ENCODE results near the gene TRIM72.
"Not testable (repeated sequence)": the region's sequence is repeated elsewhere in the genome, so short reads cannot be mapped to it uniquely, and the experiment has no call there.

DNA sequence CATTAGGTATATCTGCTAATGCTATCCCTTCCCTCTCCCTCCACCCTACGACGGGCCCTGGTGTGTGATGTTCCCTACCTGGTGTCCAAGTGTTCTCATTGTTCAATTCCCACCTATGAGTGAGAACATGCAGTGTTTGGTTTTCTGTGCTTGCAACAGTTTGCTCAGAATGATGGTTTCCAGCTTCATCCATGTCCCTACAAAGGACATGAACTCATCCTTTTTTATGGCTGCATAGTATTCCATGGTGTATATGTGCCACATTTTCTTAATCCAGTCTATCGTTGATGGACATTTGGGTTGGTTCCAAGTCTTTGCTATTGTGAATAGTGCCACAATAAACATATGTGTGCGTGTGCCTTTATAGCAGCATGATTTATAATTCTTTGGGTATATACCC lies 64.9 kb downstream of the TRIM72 start:
- TF ChIP-seq MAZ (CRISPR knock-in tag; conservative IDR thresholded peaks at IDR 0.05 in 1 of 2, IDR thresholded peaks at IDR 0.05 in 1 of 2); RFX5 (IDR thresholded peaks at IDR 0.05; ENCODE audit: low read depth, low read length); TARDBP (IDR thresholded peaks at IDR 0.05); CBX2 (IDR thresholded peaks at IDR 0.05; ENCODE audit: insufficient read depth, low read length, poor library complexity, severe bottlenecking); POLR2A (conservative IDR thresholded peaks at IDR 0.05): not testable (repeated sequence)
- TF ChIP-seq, protein P1, sequence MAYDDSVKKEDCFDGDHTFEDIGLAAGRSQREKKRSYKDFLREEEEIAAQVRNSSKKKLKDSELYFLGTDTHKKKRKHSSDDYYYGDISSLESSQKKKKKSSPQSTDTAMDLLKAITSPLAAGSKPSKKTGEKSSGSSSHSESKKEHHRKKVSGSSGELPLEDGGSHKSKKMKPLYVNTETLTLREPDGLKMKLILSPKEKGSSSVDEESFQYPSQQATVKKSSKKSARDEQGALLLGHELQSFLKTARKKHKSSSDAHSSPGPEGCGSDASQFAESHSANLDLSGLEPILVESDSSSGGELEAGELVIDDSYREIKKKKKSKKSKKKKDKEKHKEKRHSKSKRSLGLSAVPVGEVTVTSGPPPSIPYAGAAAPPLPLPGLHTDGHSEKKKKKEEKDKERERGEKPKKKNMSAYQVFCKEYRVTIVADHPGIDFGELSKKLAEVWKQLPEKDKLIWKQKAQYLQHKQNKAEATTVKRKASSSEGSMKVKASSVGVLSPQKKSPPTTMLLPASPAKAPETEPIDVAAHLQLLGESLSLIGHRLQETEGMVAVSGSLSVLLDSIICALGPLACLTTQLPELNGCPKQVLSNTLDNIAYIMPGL (CRISPR knock-in tag; IDR thresholded peaks at IDR 0.05): not testable (repeated sequence)
- TF ChIP-seq, protein P2, sequence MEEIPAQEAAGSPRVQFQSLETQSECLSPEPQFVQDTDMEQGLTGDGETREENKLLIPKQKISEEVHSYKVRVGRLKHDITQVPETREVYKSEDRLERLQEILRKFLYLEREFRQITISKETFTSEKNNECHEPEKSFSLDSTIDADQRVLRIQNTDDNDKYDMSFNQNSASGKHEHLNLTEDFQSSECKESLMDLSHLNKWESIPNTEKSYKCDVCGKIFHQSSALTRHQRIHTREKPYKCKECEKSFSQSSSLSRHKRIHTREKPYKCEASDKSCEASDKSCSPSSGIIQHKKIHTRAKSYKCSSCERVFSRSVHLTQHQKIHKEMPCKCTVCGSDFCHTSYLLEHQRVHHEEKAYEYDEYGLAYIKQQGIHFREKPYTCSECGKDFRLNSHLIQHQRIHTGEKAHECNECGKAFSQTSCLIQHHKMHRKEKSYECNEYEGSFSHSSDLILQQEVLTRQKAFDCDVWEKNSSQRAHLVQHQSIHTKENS (CRISPR knock-in tag; IDR thresholded peaks at IDR 0.05): not testable (repeated sequence)
- TF ChIP-seq, protein P3, sequence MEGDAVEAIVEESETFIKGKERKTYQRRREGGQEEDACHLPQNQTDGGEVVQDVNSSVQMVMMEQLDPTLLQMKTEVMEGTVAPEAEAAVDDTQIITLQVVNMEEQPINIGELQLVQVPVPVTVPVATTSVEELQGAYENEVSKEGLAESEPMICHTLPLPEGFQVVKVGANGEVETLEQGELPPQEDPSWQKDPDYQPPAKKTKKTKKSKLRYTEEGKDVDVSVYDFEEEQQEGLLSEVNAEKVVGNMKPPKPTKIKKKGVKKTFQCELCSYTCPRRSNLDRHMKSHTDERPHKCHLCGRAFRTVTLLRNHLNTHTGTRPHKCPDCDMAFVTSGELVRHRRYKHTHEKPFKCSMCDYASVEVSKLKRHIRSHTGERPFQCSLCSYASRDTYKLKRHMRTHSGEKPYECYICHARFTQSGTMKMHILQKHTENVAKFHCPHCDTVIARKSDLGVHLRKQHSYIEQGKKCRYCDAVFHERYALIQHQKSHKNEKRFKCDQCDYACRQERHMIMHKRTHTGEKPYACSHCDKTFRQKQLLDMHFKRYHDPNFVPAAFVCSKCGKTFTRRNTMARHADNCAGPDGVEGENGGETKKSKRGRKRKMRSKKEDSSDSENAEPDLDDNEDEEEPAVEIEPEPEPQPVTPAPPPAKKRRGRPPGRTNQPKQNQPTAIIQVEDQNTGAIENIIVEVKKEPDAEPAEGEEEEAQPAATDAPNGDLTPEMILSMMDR (IDR thresholded peaks at IDR 0.05 in 2 of 3, conservative IDR thresholded peaks at IDR 0.05 in 1 of 3; ENCODE audit: insufficient read depth in 2 of 3, low read depth in 1 of 3, low read length in 3 of 3): not testable (repeated sequence)

Measured in K562 (cell line).